Endothelial cell (in vitro differentiated cells): ENCODE results near the gene CA10. TPM values are rescaled to one million over a fixed set of nuclear protein-coding genes. Genes with fewer than 3 reads are reported as not detected.

ENCODE experiments used
- DNase-seq: peaks from one replicate; pipeline ENCODE4 v3.0.0; 2021; ENCODE audit warnings: low spot score
- H3K27ac Mint-ChIP-seq: one replicate; pipeline ENCODE4 v1.8.0; 2021; ENCODE audit warnings: mixed read lengths, inconsistent platforms; ENCODE audit not compliant: unreplicated experiment
- H3K27me3 Mint-ChIP-seq: one replicate; pipeline ENCODE4 v1.8.0; 2021; ENCODE audit warnings: mild to moderate bottlenecking, moderate library complexity, mixed read lengths, inconsistent platforms; ENCODE audit not compliant: unreplicated experiment
- H3K36me3 Mint-ChIP-seq: one replicate; pipeline ENCODE4 v1.8.0; 2021; ENCODE audit warnings: mild to moderate bottlenecking, low read depth, mixed read lengths, inconsistent platforms; ENCODE audit not compliant: unreplicated experiment
- H3K4me1 Mint-ChIP-seq: one replicate; pipeline ENCODE4 v1.8.0; 2021; ENCODE audit warnings: mild to moderate bottlenecking, mixed read lengths, inconsistent platforms; ENCODE audit not compliant: unreplicated experiment
- H3K4me3 Mint-ChIP-seq: one replicate; pipeline ENCODE4 v1.8.0; 2021; ENCODE audit warnings: mild to moderate bottlenecking, mixed read lengths, inconsistent platforms; ENCODE audit not compliant: unreplicated experiment
- H3K9me3 Mint-ChIP-seq: one replicate; pipeline ENCODE4 v1.8.0; 2021; ENCODE audit warnings: mixed read lengths, inconsistent platforms; ENCODE audit not compliant: unreplicated experiment
- CTCF ChIP-seq: fragments of 200-600 bp; sonication (generic); IDR thresholded peaks from one replicate; pipeline ENCODE4 v1.5.0; 2021; ENCODE audit warnings: antibody characterized with exemption; ENCODE audit not compliant: unreplicated experiment
- total RNA-seq: library from RNA; stranded (reverse); fragmentation: NEBNext Ultra II Directional; extraction: Animal tissue kit (Norgen Biotek cat#: 25700); gene quantifications from one replicate; pipeline ENCODE4 v1.2.1, GENCODE V29; 2021; ENCODE audit not compliant: unreplicated experiment

Gene CA10
- total RNA-seq, 1 donor from 2014 or later, result not detected

GRCh38 chr17:51703361-51704341 lies 454.9 kb downstream of the CA10 start:
- no peak for TF ChIP-seq CTCF
- DNase-seq, result no peak
- Mint-ChIP-seq H3K27ac (no peak overlapping the region), H3K4me3 (no peak overlapping the region), H3K9me3 (no peaks in the 10 kb centered on the region), H3K27me3 (no peaks in the 10 kb centered on the region), H3K4me1 (no peaks in the 10 kb centered on the region), H3K36me3 (no peaks in the 10 kb centered on the region)

- Mint-ChIP-seq H3K36me3 (no peaks in the 10 kb centered on the region), H3K4me1 (no peaks in the 10 kb centered on the region), H3K27ac (no peak overlapping the region), H3K4me3 (no peak overlapping the region), H3K9me3 (no peaks in the 10 kb centered on the region), H3K27me3 (no peaks in the 10 kb centered on the region)
- no peak for TF ChIP-seq CTCF
- no peak for DNase-seq
Observed at GRCh38 chr17:51702963-51703360, 455.6 kb downstream of the CA10 start.

DNA sequence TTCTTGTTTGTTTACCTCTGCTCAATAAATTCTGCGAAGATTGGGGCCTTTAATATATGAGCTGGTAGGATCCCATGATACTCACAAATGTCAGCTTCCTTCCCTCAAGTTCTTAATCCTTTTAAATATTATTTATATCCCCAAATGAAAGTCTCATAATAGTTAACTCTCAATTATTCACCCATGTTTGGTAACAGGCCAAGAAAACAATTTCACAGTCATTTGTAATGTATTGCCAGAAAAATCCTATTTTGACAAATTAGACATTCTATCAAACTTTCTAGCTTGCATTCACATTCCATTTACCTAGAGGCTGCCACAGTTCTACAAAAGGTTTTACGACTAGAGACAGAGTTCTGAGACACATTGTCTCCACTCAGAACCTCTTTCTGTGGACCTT lies 457.0 kb downstream of the CA10 start:
- TF ChIP-seq CTCF, result no peak
- H3K27ac Mint-ChIP-seq, result no peak overlapping the region
- no peaks in the 10 kb centered on the region for H3K36me3 Mint-ChIP-seq
- H3K27me3 Mint-ChIP-seq, result no peaks in the 10 kb centered on the region
- no peak for DNase-seq
- no peak overlapping the region for H3K4me3 Mint-ChIP-seq
- no peaks in the 10 kb centered on the region for H3K9me3 Mint-ChIP-seq
- no peaks in the 10 kb centered on the region for H3K4me1 Mint-ChIP-seq

GRCh38 chr17:51700011-51700760 lies 458.3 kb downstream of the CA10 start:
- Mint-ChIP-seq H3K36me3 (no peaks in the 10 kb centered on the region), H3K9me3 (no peaks in the 10 kb centered on the region), H3K4me3 (no peak overlapping the region), H3K27ac (no peak overlapping the region), H3K4me1 (no peaks in the 10 kb centered on the region), H3K27me3 (no peaks in the 10 kb centered on the region)
- no peak for TF ChIP-seq CTCF
- DNase-seq, result no peak
